ENCODE measurements around the gene SERPINA12. TPM values are rescaled to one million over a fixed set of nuclear protein-coding genes. Genes with fewer than 3 reads are reported as not detected.
"Not testable (repeated sequence)": the region's sequence is repeated elsewhere in the genome, so short reads cannot be mapped to it uniquely, and the experiment has no call there.

SERPINA12 gene
- total and polyA plus RNA-seq, 2 experiments from 2014 or later, result not detected

GRCh38 chr14:94514351-94514750 lies 5.1 kb upstream of the SERPINA12 start:
- no peak overlapping the region for H3K4me3 ChIP-seq
- H3K4me1 ChIP-seq (ENCODE audit: low read depth), result no peaks in the 10 kb centered on the region
- no peaks in the 10 kb centered on the region for H3K9me3 ChIP-seq (ENCODE audit: low read depth)
- no peaks in the 10 kb centered on the region for H3K27me3 ChIP-seq
- H3K27ac ChIP-seq, result no peak overlapping the region
- no peak for DNase-seq (ENCODE audit: low read depth in 1 of 2, low spot score in 1 of 2)
- no peaks in the 10 kb centered on the region for H3K36me3 ChIP-seq
- TF ChIP-seq CTCF (IDR thresholded peaks at IDR 0.05; ENCODE audit: low read depth, low read length), result no peak

- not testable (repeated sequence) for H3K4me3 ChIP-seq; H3K4me1 ChIP-seq (ENCODE audit: low read depth); H3K9me3 ChIP-seq (ENCODE audit: low read depth); H3K36me3 ChIP-seq; H3K27me3 ChIP-seq; DNase-seq (ENCODE audit: low read depth in 1 of 2, low spot score in 1 of 2); H3K27ac ChIP-seq
Observed at GRCh38 chr14:94510481-94510880, 1.2 kb upstream of the SERPINA12 start.

- no peaks in the 10 kb centered on the region for H3K4me1 ChIP-seq (ENCODE audit: low read depth)
- DNase-seq (ENCODE audit: low read depth in 1 of 2, low spot score in 1 of 2), result no peak
- no peak overlapping the region for H3K27ac ChIP-seq
- no peak for TF ChIP-seq CTCF (IDR thresholded peaks at IDR 0.05; ENCODE audit: low read depth, low read length)
- no peak overlapping the region for H3K4me3 ChIP-seq
- H3K36me3 ChIP-seq, result no peaks in the 10 kb centered on the region
- H3K9me3 ChIP-seq (ENCODE audit: low read depth), result no peaks in the 10 kb centered on the region
- H3K27me3 ChIP-seq, result no peaks in the 10 kb centered on the region
Observed at GRCh38 chr14:94505641-94506040, 3.6 kb downstream of the SERPINA12 start.

- no peak for TF ChIP-seq CTCF (IDR thresholded peaks at IDR 0.05; ENCODE audit: low read depth, low read length)
- Histone ChIP-seq H3K4me3 (no peak overlapping the region), H3K9me3 (ENCODE audit: low read depth) (no peaks in the 10 kb centered on the region), H3K4me1 (ENCODE audit: low read depth) (no peaks in the 10 kb centered on the region), H3K36me3 (no peaks in the 10 kb centered on the region), H3K27me3 (no peaks in the 10 kb centered on the region), H3K27ac (no peak overlapping the region)
- no peak for DNase-seq (ENCODE audit: low read depth in 1 of 2, low spot score in 1 of 2)
Observed at GRCh38 chr14:94505206-94505605, 4.1 kb downstream of the SERPINA12 start.

GRCh38 chr14:94501588-94502516 lies 7.4 kb downstream of the SERPINA12 start:
- no peak overlapping the region for H3K27ac ChIP-seq
- no peaks in the 10 kb centered on the region for H3K36me3 ChIP-seq
- peak in 1 of 2 donors; percentile 13 for DNase-seq (ENCODE audit: low read depth in 1 of 2, low spot score in 1 of 2)
- no peaks in the 10 kb centered on the region for H3K27me3 ChIP-seq
- no peaks in the 10 kb centered on the region for H3K4me1 ChIP-seq (ENCODE audit: low read depth)
- H3K4me3 ChIP-seq, result no peak overlapping the region
- no peak for TF ChIP-seq CTCF (IDR thresholded peaks at IDR 0.05; ENCODE audit: low read depth, low read length)
- H3K9me3 ChIP-seq (ENCODE audit: low read depth), result no peaks in the 10 kb centered on the region

- Histone ChIP-seq H3K27me3 (no peaks in the 10 kb centered on the region), H3K4me3 (no peak overlapping the region), H3K4me1 (ENCODE audit: low read depth) (no peaks in the 10 kb centered on the region), H3K9me3 (ENCODE audit: low read depth) (no peaks in the 10 kb centered on the region), H3K36me3 (no peaks in the 10 kb centered on the region), H3K27ac (no peak overlapping the region)
- no peak for DNase-seq (ENCODE audit: low read depth in 1 of 2, low spot score in 1 of 2)
- TF ChIP-seq CTCF (IDR thresholded peaks at IDR 0.05; ENCODE audit: low read depth, low read length), result no peak
Observed at GRCh38 chr14:94500264-94500663, 9.0 kb downstream of the SERPINA12 start.

Data from cardiac muscle cell (in vitro differentiated cells and primary cell).